NCI-H2081 treated with DMSO at 0.1 percent for 48 hours (cell line): ENCODE measurements around the gene GAD2.
"Not testable (repeated sequence)": the region's sequence is repeated elsewhere in the genome, so short reads cannot be mapped to it uniquely, and the experiment has no call there.

Experiments
- DNase-seq: peaks from one replicate; lab custom pipeline; 2025; lab: John Stamatoyannopoulos, UW

GAD2 gene

DNA sequence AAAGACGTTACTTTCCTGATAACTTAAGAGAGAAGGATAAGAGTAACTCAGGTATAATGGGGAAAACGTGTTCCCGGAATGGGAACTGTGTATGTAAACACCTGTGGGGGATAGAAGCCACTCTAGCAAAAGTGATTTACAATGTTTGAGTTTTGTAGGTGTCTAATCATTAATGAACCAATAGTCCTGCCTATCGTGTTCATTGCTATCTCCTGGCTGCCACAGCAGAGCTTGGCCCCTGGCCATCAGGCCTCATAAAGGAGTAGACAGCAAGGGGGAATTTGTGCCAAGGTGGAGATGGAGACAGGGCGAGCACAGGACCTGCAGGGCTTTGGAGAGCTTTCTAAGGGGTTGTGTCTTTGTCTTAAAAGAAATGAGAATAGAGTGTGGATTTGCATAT lies 102.1 kb downstream of the GAD2 start:
- no peak for DNase-seq

DNA sequence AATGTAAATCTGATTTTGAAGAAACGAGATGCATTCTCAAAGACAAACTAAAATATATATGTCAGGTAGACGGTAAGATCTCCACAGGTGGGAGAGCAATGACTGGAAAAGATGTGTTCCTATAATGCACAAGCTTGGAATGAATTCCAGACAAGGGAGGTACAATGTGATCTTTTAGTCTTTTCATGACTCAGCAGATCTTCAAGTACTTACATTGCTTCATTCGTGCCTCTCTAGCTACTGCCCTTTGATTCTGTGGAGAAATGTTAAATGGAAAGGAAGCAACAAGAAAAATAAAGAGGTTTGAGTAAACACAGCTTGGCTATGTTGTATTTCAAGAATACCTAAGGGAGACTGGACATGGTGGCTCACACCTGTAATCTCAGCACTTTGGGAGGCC lies 106.6 kb downstream of the GAD2 start:
- no peak for DNase-seq

DNA sequence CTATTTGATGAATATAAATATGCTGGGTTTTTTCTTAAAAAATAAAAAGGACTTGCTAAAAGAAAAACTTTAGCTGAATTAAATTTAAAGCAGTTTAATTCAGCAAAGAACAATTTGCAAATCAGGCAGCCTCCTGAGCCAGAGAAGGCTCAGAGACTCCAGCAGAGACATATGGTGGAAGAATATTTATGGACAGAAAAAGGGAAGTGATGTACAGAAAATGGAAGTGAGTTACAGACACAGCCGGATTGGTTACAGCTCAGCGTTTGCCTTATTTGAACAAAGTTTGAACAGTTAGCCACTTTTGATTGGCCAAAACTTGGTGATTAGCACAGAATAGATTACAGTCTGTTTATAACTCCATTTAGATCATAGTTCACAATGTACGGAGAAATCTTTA lies 110.3 kb downstream of the GAD2 start:
- DNase-seq = no peak

DNA sequence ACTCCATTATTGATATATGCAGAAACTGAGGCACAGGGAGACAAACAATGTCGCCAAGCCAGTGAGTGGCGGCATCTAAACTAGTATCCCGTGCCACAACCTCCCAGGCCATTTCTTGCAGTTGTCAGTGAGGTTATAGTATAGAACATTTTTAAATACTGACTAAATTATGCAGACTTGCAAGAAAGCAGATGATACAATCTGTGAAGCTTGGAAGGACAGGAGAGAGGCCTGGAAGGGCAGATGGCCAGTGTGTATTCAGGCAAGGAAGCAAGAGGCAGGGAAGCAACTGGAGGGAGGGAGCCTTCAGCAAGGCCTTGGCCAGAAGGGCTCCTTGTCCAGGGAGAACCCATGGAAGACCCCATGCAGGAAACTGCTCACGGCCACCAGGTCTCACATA lies 111.2 kb downstream of the GAD2 start:
- DNase-seq = no peak

DNA sequence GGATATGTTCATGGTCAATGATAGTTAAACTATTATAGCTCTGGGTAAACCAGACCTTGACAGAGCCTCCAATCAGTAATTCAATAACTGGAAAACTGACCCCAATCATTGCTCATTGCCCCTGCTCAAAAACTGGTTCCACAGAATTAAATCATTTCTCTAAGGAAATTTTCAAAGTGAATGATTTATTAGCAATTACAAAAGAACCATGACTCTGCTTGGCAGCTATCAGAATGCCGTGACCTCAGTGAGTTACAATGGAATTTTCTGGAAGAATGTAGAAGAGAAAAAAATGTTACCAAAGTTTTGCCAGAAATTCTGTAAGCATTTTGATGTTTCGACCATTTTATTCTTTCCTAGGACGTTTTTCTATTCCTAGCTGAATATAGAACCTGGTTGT lies 114.8 kb downstream of the GAD2 start:
- DNase-seq = no peak

DNA sequence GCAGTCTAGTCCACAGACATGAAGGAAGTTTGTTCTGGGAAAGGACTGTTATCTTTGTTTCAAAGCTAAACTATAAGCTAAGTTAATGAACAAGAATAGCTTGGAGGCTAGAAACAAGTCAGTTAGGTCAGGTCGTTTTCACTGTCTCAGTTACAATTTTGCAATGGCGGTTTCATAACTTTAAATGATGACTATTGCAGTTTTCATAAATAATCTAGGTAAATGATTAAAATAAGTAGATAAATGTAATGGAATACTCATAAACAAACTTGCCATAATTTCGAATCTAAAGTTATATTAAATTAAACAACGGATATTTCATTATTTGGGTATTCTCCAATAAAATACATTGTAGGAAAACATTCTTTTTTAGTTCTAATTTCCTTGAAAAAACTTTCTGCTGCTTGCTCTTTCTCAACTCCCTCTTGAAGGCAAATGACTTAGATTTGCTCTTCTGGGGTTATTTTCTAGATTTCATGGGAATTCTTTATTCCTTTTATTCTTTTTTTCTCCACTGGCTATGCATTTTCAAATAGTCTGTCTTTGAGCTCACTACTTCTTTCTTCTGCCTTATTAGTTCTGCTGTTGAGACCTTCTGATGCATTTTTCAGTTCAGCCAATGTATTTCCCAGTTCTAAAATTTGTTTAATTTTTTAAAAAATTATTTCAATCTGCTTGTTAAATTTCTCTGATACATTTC lies 117.8 kb downstream of the GAD2 start:
- no peak for DNase-seq

DNA sequence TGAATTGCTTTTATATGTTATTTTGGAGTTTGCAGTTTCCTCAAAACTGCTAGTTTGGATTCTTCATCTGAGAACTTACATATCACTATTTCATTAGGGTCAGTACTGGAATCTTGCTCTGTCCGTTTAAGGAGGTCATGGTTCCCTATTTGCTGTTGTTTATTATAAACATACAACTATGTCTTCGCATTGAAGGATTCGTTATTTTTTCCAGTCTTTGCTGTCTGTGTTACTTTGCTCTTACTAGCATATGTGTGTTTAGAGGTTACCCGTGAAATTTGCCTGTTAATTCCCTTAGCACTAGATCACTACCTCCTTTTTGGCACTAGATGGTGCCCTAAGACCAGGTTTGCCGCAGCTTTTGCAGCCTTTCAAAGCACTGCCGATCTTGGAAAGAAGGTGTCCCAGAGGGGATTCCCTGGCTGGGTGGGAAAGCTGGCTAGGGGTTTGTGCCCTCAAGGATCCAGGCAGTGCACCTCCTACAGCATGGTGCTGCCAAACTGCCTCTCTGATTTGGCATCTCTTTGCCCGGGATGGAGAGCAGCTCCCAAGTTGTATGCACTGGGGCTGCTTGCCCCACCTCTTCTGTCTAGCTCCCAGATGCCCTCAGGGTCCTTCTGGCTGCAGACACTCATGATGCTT lies 118.5 kb downstream of the GAD2 start:
- DNase-seq = no peak

DNA sequence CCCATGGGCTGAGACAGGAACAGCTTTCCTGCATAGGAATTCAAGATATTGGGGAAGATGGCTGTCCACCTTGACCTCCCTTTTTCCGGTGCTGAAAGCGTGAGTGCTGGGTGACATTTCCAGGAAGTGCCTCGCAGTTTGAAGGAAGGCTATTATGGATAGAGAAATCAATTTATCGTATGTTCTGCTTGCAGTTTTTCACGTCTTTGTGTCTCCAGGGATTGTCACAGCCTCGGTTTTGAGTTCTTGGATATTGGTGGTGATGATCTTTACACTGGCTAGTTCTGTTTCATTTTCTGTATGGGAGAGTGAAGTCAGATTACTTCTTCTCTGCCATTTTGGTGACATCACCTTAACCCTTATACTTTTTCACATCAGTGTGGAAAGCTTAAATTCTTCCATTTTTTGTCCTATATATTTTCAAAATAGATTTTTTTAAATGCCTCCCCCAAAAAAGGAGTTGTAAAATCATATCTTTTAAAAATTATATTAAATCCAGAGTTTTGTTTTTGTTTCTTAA lies 119.1 kb downstream of the GAD2 start:
- no peak for DNase-seq

DNA sequence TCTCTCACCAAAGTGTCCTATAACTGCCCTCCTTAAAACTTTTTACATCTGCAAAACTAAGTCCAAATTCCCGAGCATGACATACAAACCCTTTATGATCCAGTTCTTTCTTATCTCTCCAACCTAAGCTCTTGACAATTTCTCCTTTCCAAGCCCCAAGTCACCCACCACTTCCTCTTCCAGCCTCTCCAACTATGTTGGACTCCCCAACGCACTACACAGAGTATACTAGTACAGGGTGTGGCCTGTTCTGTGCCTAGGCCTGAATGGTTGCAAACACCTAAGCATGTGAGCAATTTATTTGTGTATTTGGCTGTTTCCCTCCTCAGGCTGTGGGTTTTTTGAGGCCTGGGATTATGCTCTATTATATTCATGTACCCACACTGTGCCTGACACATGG lies 120.4 kb downstream of the GAD2 start:
- no peak for DNase-seq

DNA sequence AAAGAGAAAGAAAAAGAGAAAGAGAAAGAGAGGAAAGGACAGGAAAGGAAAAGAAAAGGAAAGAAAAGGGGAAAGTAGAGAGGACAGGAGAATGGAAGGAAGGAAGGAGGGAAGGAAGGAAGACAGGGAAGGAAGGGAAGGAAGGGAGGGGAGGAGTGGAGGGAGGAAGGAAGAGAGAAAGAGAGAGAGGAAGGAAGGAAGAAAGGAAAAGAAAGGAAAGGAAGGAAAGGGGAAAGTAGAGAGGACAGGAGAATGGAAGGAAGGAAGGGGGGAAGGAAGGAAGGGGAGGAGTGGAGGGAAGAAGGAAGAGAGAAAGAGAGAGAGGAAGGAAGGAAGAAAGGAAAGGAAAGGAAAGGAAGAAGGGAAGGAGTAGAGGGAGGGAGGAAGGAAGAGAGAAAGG lies 125.1 kb downstream of the GAD2 start:
- DNase-seq = no peak

DNA sequence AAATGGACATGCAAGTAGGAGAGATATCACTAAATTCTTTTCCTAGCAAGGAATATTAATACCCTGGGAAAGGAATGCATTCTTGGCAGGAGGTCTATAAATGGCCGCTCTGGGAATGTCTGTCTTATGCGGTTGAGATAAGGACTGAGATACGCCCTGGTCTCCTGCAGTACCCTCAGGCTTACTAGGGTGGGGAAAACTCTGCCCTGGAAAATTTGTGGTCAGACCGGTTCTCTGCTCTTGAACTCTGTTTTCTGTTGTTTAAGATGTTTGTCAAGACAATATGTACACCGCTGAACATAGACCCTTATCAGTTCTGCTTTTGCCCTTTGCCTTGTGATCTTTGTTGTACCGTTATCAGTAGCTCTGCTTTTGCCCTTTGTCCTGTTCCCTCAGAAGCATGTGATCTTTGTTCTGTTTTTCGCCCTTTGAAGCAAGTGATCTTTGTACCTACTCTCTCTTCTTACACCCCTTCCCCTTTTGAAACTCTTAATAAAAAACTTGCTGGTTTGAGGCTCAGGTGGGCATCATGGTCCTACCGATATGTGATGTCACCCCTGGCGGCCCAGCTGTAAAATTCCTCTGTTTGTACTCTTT lies 132.3 kb downstream of the GAD2 start:
- DNase-seq = not testable (repeated sequence)
